Measurements from ENCODE around the gene SAMD14.

SAMD14 gene

GRCh38 chr17:50146230-50146926, 16.4 kb upstream of the SAMD14 start:
- H3K27ac ChIP-seq, result no peak overlapping the region
- TF ChIP-seq CTCF (conservative IDR thresholded peaks at IDR 0.05) (no peak; the same call in 1 of the 2 replicates), ZFX (IDR thresholded peaks at IDR 0.05) (no peak)

GRCh38 chr17:50145532-50146229, 15.7 kb upstream of the SAMD14 start:
- no peak for TF ChIP-seq CTCF (conservative IDR thresholded peaks at IDR 0.05)
- TF ChIP-seq ZFX (IDR thresholded peaks at IDR 0.05), result no peak
- no peak overlapping the region for H3K27ac ChIP-seq

- TF ChIP-seq ZFX (IDR thresholded peaks at IDR 0.05) (no peak), CTCF (conservative IDR thresholded peaks at IDR 0.05) (no peak)
- no peak overlapping the region for H3K27ac ChIP-seq
These were observed 15.0 kb upstream of the SAMD14 start for GRCh38 chr17:50144845-50145531.

GRCh38 chr17:50144355-50144754, 14.4 kb upstream of the SAMD14 start:
- no peak overlapping the region for H3K27ac ChIP-seq
- no peak for TF ChIP-seq ZFX (IDR thresholded peaks at IDR 0.05)
- TF ChIP-seq CTCF (conservative IDR thresholded peaks at IDR 0.05), result no peak

- TF ChIP-seq ZFX (IDR thresholded peaks at IDR 0.05) (no peak), CTCF (conservative IDR thresholded peaks at IDR 0.05) (no peak)
- H3K27ac ChIP-seq, result no peak overlapping the region
These were observed 13.7 kb upstream of the SAMD14 start for GRCh38 chr17:50143461-50144176.

GRCh38 chr17:50141745-50142110, 11.8 kb upstream of the SAMD14 start:
- H3K27ac ChIP-seq, result no peak overlapping the region
- TF ChIP-seq CTCF (conservative IDR thresholded peaks at IDR 0.05) (no peak), ZFX (IDR thresholded peaks at IDR 0.05) (no peak)

Measured in C4-2B (cell line).